ENCODE results near the gene MYL3.

The MYL3 gene

GRCh38 chr3:46849045-46849631, 14.1 kb downstream of the MYL3 start:
- DNase-seq = no peak

GRCh38 chr3:46848271-46849044, 14.8 kb downstream of the MYL3 start:
- DNase-seq = peak; percentile 35

- no peak for DNase-seq
These were observed 15.5 kb downstream of the MYL3 start for GRCh38 chr3:46847744-46848143.

- DNase-seq = no peak
These were observed 16.4 kb downstream of the MYL3 start for GRCh38 chr3:46846624-46847542.

GRCh38 chr3:46845860-46846623, 17.2 kb downstream of the MYL3 start:
- peak; percentile 56 for DNase-seq

GRCh38 chr3:46845397-46845859, 17.8 kb downstream of the MYL3 start:
- peak; percentile 27 for DNase-seq

- no peak for DNase-seq
These were observed 18.3 kb downstream of the MYL3 start for GRCh38 chr3:46844881-46845312.

GRCh38 chr3:46844397-46844796, 18.8 kb downstream of the MYL3 start:
- no peak for DNase-seq

GRCh38 chr3:46843508-46843907, 19.7 kb downstream of the MYL3 start:
- DNase-seq = no peak

GRCh38 chr3:46840491-46840890, 22.8 kb downstream of the MYL3 start:
- no peak for DNase-seq

- DNase-seq = no peak
These were observed 24.9 kb downstream of the MYL3 start for GRCh38 chr3:46838301-46838700.

GRCh38 chr3:46835491-46835890, 27.8 kb downstream of the MYL3 start:
- DNase-seq = no peak

GRCh38 chr3:46835054-46835453, 28.2 kb downstream of the MYL3 start:
- DNase-seq = no peak

GRCh38 chr3:46833346-46834300, 29.6 kb downstream of the MYL3 start:
- no peak for DNase-seq

- no peak for DNase-seq
These were observed 31.4 kb downstream of the MYL3 start for GRCh38 chr3:46831841-46832240.

- DNase-seq = no peak
These were observed 31.9 kb downstream of the MYL3 start for GRCh38 chr3:46831316-46831715.

GRCh38 chr3:46830801-46831200, 32.4 kb downstream of the MYL3 start:
- DNase-seq = no peak

- no peak for DNase-seq
These were observed 33.5 kb downstream of the MYL3 start for GRCh38 chr3:46829699-46830208.

- DNase-seq = peak; percentile 34
These were observed 37.8 kb downstream of the MYL3 start for GRCh38 chr3:46825450-46825849.

GRCh38 chr3:46824211-46824970, 38.9 kb downstream of the MYL3 start:
- DNase-seq = peak; percentile 49

Data from inflammatory macrophage treated with lipopolysaccharide for 4 hours (primary cell).